NCI-H2107 treated with DMSO at 0.1 percent for 48 hours (cell line): ENCODE data around the gene FOXP1.
"Not testable (repeated sequence)": the region's sequence is repeated elsewhere in the genome, so short reads cannot be mapped to it uniquely, and the experiment has no call there.

Source experiments
- DNase-seq: peaks from one replicate; lab custom pipeline; 2025; ENCODE audit not compliant: unreplicated experiment; lab: John Stamatoyannopoulos, UW

The FOXP1 gene

DNA sequence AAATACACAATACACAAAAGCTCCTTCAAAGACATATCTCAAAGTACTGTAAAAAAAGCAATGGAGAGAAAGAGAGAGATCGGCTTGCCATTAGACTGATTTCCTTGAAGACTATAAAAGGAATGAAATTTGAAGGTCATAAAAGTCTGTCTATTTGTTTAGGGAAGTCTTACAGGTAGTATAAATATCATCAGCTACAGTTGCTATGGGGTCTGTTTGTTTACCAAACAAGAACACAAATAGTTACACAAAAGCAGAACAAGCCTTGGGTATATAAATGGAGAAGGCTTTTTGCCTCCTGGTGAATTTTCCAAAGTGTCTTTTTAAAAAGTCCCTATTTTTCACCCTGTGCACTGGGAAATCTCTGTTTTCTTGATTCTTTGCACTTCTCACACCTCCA lies 552.3 kb downstream of the FOXP1 start:
- no peak for DNase-seq

DNA sequence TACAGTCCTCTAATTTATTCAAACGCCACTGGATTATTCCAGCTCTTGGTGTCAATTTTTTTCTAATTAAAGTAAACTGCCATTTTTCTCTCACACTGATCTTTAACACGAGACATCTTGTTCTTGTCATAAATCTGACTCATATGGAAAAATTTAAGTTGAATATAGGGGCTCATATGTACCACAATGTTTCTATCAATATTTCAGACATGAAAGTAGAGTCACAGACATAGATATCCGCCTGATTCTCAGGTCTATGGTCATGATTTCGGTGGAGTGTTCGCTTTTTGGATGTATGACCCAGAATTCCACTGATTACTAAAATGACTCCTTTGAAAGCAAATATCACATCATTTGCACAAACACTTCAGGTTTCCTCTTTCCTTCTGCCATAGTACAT lies 552.8 kb downstream of the FOXP1 start:
- no peak for DNase-seq

DNA sequence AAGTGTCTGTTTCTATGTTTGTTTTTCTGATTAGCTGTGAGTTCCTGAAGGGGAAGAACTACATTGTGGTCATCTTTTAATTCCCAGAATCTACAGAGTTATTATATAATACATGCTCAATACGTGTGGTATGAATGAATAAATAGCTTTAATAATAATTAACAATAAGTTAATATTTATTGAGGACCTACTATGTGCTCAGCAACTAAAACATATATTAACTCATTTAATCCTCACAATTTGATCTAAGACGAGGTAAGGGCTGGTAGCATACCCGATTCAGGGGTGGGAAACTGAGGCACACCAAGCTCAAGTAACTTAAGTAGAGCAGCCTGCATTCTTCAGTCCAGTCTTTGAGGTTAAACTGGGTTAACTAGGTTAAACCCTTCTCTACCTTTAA lies 553.8 kb downstream of the FOXP1 start:
- DNase-seq, result no peak

DNA sequence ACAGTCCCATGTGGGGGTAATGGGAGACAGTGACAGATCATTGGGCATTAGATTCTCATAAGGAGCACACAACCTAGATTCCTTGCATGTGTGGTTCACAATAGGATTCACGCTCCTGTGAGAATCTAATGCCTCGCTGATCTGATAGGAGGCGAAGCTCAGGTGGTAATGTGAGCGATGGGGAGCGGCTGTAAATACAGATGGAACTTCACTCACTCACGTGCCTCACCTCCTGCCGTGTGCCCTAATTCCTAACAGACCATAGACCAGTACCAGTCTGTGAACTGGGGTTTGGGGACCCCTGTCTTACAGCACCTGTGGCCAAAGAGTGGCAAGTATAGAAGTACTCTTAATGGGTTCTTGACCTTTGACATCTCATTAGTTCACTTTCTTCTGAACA lies 554.7 kb downstream of the FOXP1 start:
- DNase-seq, result no peak

DNA sequence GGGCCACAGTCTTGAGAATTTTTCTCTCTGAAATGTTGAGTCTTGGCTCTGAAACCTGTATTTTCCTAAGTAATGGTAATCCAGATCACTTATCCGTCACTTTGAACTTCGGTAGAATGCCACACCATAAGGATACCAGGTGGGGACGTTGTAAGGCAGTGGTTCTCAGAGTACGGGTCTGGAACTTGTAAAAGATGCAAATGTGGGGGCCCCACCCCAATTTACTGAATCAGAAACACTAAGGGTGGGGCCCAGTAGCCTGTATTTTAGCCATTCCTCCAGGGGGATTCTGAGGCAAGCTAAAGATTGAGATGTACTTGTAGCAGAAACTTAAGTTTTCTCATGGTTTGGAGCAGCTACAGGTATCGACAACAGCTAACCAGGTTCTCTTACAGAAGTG lies 555.3 kb downstream of the FOXP1 start:
- DNase-seq, result no peak

DNA sequence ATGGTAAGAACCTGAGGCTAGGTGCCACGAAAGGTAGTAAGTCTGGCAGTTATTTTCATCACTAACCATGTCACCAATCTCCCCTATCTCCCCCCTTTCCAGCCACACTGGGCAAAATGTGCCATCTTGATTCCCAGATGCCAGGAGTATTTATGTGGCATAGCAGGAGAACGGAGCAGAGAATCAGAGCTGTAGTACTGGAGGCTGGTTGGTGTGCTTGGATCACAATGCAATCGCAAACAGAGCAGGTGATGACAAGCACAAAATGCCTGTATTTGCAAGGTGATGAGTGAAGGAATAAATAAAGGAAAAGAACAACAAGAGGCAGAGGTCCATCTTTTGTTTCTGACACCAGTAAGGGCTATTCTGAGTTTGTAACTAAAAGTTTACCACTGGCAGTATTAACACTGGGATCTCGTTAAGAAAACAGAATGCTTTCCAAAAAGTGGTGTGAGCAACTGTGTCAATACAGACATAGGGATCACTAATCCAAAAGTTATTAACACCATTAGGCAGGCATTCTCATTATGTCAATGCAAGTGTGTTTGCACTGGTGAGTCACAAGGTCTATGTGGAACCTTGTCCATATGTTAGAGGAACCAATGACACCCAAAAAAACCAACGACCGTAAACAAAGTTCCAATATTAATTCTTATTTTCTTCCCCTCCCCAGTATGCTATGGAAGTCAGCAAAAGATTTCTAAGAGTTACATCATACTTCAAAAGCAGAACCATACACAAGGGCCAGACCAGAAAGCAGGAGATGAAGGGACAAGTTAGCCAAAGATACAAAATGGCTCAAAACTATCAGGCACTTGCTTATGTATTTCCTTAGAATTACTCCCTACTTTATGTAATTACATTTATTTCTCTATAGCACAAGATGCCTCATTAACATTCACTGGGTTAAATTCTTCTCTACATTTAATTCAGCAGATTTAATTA lies 556.6 kb downstream of the FOXP1 start:
- no peak for DNase-seq

DNA sequence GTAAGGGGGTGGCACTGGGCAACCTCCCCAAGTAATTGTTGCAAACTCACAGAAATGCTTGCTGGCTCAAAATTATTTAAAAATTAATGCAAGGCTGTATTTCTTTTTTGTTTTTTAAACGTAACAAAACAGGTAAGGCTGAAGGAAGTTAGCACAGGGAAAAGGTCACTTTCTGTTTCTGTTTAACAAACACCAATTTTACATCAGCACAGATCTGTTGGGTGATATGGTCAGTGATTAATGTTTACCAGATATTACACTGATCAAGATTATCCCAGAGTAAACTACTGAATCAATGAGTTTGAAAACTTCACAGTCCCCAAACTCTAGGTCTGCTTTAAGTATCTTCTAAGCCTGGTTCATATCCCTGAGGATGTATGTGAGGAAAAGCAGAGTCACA lies 558.0 kb downstream of the FOXP1 start:
- no peak for DNase-seq

DNA sequence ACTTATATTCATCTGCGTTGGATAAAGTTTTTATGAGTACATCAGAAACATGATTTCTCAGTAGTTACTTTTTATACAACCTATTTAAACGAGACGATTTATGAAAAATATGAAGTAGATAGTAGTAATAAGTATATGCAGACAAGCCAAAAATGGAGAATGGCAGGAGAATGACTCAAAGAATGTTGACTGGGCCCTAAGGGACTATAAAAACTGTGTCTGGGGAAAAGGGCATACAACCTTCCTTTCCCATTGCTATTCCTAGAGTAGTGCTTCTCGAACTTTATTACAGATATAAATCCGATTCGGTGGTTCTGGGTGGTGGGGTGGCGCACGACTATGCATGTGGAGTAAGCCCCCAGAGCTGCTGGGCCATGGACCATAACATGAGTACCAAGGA lies 558.5 kb downstream of the FOXP1 start:
- DNase-seq, result no peak

DNA sequence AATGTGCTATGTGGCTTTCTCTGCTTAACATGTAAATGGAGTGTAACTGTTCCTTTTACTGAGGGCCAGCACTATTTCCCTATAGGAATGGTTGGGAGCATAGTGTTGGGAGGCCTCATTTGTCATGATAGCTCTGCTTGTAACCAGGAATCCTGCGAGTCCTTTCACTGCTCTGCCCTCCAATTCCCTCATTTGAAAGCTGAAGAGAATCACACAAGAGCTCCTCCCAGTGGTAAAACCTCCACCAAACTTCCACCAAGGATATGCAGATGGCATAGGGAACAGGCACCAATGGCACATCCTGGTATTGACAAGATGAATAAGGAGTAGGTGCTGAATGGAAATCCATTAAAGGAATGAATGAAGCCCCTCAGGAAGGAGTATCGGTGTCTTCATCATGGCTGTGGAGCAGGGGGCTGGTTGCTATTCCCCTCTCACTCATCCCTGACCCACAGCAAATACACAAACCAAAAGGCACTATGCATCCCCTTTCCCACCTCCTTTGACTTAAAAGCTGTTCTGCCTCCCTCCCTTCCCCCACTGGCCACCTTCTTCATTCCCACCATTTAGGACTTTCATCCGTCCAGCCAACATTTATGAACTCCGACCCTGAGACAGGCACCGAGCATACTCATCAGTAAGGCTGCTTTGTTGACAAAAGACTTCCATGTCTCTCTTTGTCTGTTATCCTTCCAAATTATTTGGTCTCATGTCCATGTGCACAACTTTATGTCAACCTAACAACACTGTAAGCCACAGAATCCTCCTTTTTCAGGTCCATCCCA lies 560.8 kb downstream of the FOXP1 start:
- DNase-seq, result no peak

DNA sequence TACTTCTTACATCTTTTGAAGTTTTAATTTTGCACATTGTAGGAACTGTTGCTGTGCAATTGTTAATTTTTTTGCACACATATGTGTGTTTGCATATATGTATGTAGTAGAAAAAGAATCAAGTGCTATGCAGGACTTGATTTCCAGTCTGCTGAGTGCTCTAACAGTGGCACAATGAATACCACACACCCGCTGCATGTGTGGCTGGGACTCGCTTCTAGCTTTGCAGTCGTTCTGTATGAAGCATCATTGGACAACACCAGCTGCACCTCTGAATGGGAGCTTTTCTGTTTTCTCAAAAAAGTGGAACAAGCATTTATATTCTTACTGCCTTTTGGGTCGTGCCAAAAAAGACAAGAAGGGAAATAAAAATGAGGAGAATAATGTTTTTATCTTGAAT lies 564.7 kb downstream of the FOXP1 start:
- no peak for DNase-seq

DNA sequence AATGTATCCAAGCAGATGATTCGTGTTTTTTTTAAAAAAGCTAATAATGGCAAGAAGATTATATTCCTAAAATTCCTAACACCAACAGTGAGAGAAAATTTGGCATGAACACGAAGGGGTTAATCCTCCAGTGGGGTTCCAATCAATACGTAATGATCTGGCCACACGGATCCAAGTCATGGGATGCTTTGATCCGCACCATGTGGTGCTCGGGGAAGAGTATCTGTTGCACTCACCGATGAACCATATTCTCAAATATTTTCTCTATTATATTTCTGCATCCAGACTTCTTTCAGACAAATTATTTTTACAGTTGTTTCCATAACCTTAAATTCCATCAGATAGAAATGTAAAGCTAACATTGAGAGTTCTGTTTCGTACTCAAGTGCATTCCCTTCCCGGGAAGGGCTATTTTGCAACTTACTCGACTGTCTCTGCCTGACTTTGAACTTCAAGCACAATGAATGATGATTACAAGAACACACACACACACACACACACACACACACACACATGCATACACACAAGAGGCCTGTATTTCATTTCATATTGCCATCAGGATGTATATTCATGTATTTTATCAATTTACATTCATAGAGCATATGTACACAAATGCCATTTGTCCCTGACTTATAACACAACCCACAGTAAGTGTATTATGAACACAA lies 567.2 kb downstream of the FOXP1 start:
- no peak for DNase-seq

DNA sequence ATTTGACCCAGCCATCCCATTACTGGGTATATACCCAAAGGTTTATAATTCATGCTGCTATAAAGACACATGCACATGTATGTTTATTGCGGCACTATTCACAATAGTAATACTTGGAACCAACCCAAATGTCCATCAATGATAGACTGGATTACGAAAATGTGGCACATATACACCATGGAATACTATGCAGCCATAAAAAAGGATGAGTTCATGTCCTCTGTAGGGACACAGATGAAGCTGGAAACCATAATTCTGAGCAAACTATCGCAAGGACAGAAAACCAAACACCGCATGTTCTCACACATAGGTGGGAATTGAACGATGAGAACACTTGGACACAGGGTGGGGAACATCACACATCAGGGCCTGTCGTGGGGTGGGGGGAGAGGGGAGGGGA lies 568.9 kb downstream of the FOXP1 start:
- DNase-seq, result not testable (repeated sequence)

DNA sequence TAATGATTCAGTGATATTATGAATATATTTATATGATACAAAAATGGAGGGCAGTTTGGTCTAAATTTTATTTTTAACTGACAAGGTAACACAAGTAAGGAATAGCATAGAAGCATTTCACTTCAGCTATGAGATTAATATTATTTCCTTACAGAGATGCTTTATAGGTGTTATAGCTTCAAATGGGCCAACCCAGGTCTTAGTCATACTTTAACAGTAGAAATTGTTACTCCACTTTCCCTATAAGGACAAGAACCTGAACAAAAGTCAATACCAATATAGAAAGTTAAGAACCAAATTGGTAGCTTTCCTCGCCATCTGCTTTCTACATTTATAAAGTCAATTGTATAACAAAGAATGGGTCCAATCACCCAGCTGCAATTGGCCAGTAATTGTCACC lies 570.6 kb downstream of the FOXP1 start:
- no peak for DNase-seq

DNA sequence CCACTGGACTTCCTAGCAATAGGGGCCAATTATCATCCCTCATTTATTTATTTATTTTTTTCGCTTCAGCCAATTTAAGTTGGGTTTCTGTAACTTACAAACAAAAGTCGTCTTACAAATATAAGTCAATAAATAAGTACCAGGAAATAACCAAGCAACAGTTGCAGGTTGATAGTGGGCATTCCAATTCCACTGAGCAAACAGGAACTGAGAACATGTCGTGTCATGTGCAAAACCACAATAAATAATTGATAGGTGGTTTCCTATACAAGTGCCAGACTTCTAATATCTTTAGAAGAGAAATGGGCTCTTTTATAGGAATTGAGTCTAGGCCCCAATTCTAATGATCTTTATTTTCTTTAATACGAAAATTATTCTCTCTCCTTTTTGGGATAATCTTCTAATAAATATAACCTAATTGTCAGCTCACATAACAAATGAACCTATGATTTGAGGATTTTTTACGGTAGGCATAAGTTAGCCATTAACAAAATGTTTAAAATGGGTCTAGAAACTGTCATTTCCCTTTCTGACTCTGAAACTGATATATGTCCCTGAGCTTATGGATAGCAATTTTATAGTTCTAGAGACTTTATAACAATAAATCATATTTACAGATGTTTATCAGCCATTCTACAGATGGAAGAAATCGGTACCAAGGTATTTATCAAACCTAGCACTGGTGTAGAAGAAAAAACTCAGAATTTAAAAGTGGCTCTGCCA lies 571.8 kb downstream of the FOXP1 start:
- DNase-seq, result no peak

DNA sequence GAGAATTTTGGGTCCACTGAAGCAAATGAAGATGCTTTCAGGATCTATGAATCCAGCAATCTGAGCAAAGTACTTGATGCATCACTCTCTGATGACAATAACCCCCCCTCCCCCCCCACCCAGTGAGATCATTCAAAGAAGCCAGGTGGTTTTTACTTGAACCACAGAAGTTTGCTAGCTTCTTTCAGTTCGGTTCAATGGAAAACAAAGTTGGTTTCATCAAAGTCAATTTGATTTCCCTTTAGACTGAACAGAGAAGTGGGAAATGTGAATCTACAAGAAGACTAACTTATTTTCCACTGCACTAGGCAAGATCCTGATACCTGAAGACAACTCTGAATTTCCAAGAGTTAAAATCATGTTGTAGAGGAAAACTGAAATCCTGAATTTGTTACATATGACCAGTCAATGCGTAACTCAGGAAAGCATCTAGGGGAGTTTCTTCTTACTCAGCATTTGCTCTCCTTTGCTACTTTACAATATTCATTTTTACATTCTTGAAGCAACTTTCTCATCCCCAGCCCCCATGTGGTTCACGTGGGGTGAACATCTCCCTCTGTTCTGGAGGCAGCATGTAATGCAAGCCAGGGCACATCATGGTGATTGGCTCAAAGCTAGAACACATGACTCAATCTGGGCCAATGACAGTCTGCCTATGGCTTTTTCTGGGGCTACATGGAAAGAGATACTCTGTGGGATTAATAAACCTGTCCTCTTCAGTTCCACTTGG lies 572.6 kb downstream of the FOXP1 start:
- no peak for DNase-seq

DNA sequence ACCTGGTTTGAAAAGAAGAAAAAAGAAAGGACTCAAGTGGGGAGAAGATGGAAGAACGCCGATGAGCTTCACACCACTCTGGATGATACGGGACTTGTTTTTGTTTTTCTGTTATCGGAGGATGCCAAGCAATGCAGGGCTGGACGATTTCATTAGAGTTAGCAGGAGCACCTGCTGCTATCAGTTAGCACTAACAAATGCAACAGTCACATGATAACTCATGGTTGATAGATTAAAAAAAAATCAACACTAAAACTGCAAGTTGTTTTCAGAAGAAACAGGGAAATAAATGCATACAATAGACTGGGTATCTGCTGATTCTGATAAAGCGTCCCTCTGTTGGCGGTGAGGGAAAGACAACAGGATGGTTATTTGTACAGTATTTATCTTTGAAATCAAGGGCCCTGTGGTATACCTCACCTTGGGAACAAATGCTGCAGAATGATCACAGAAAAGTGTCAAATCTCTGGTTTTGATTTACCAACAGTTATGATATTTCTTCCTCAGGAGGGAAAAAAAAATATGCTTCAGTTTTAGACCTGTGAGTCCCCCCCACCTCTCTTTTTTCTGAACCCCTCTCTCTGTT lies 575.1 kb downstream of the FOXP1 start:
- no peak for DNase-seq

DNA sequence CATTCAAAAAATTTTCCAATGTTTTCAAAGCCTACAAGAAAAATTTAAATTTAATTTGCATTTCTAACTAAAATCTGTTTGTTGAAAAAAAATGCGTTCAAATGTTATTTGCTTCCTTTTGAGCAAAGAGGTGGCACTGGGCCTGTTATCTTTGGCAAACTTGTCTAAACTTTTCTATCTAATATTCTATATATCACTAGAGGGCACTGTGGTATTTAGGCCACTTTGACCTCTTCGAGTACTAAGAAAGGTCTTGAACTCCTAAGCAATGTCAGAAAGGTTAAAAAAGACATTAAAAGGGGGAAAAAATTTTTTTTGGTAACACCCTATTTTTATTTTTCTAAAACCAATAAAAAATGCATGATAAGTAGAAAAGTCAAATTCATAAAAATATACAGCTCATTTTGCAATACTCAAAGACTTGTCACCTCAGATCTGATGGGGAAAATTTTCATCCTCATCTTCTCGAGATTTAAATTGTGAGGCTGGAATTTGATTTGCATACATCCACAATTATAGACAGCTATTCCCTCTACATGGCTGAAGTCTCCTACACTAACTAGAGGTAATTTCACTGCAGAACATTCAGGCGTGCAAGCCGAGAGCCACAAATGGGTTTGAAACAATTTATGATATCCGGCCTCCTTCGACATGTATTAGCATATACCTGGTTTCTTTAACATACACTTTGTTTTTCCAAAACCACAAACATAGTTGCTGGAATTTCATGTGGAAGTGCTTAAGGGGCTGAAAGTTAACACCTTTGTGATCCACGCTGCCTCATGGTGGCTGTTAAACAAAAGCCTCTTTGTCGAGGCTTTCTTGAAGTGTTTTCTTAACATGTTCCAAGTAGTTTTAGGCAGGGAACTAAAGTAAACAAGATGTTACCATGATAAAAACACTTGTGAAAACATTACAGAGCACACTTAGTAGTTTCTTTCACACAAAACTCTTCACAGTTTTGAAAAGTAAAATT lies 576.4 kb downstream of the FOXP1 start:
- peak; percentile 39 for DNase-seq

DNA sequence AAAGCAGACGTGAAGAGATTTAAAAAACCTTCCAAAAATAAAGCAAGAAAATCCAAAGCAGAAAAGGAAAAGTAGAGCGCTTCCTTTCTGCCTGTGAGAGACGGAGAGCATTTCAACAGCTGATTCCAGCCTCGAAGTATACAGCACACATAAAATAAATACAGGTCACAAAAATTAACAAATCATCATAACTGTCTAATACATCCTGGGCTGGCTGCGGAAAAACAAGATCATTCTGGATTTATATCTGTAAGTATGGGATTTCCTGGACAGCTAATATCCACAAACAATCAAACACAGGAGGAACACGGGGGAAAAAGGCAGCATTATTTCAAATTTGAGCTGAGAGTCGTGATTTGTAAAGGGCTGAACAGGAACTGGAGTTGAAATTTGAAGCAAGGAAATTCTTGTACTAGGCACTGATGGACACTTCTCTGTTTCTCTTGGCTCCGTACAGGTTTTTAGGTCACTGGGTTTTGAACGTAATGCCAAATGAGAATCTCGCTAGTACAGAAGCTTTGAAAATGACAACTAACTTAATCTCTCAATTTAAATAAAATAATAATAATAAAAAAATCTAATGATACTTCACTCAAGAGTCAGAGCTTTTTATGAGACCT lies 577.7 kb downstream of the FOXP1 start:
- DNase-seq, result no peak
